ENCODE measurements around the gene PSME4. TPM values are rescaled to one million over a fixed set of nuclear protein-coding genes. Genes with fewer than 3 reads are reported as not detected.
A peak's percentile ranks its signal among the peaks of the same experiment; 100 is the strongest.
"Not testable (repeated sequence)": the region's sequence is repeated elsewhere in the genome, so short reads cannot be mapped to it uniquely, and the experiment has no call there.

The PSME4 gene
- total RNA-seq, 1 experiment from 2014 or later: 87.4 TPM

GRCh38 chr2:53933329-53933728 lies 37.5 kb downstream of the PSME4 start:
- Histone ChIP-seq H3T11ph (ENCODE audit: low read length) (no peak overlapping the region), H4K5ac (ENCODE audit: insufficient read length, low read depth, low read length) (no peak overlapping the region), H3K56ac (ENCODE audit: insufficient read length, low read depth, low read length) (no peak overlapping the region), H3K4ac (ENCODE audit: low read depth, low read length) (no peak overlapping the region), H4K8ac (replicated peaks; ENCODE audit: insufficient read length, low read depth, low read length) (no peak overlapping the region), H2BK12ac (ENCODE audit: insufficient read length, low read depth, low read length) (no peak overlapping the region), H3K27ac (ENCODE audit: insufficient read length, low read depth, low read length) (no peak overlapping the region), H3K18ac (ENCODE audit: insufficient read length, low read depth, low read length) (no peak overlapping the region), H4K20me1 (ENCODE audit: control insufficient read depth, insufficient read depth, insufficient read length) (no peaks in the 10 kb centered on the region), H3K79me1 (ENCODE audit: insufficient read depth, low read depth, low read length, poor library complexity, severe bottlenecking) (no peaks in the 10 kb centered on the region), H2AFZ (ENCODE audit: low read length) (no peak overlapping the region), H3K23me2 (ENCODE audit: insufficient read length, low read depth, low read length, poor library complexity, severe bottlenecking) (no peaks in the 10 kb centered on the region), H2BK20ac (ENCODE audit: low read depth, low read length, poor library complexity, severe bottlenecking) (no peak overlapping the region), H2BK15ac (ENCODE audit: low read depth, low read length) (no peak overlapping the region), H3K14ac (ENCODE audit: insufficient read depth, low read length) (no peak overlapping the region), H3K27me3 (ENCODE audit: insufficient read depth, low read length) (no peaks in the 10 kb centered on the region), H3K9ac (ENCODE audit: extremely low read depth, insufficient read length, low read length) (no peak overlapping the region), H3K9me3 (ENCODE audit: control insufficient read depth, low read depth, low read length) (no peaks in the 10 kb centered on the region), H2BK120ac (ENCODE audit: low read depth, low read length, poor library complexity, severe bottlenecking) (no peak overlapping the region), H2BK5ac (ENCODE audit: insufficient read length, low read length) (no peak overlapping the region), H3K4me1 (ENCODE audit: insufficient read depth, low read length) (no peaks in the 10 kb centered on the region), H3K4me2 (ENCODE audit: insufficient read depth, insufficient read length, low read length) (no peak overlapping the region), H2AK5ac (ENCODE audit: insufficient read length, low read length) (no peak overlapping the region), H3K79me2 (ENCODE audit: insufficient read depth, low read length) (no peaks in the 10 kb centered on the region), H3K23ac (ENCODE audit: insufficient read length, low read depth, low read length) (no peak overlapping the region), H4K91ac (ENCODE audit: insufficient read length, low read depth, low read length) (no peak overlapping the region)
- Mint-ChIP-seq H3K4me3 (no peak overlapping the region), H3K27me3 (ENCODE audit: low read depth) (no peaks in the 10 kb centered on the region), H3K27ac (peak overlapping the region in 2 of 3 experiments; percentile 49 to 50; a peak in 2 of 7 replicates), H3K9me3 (no peaks in the 10 kb centered on the region), H3K4me1 (no peaks in the 10 kb centered on the region), H3K36me3 (ENCODE audit: insufficient read depth in 1 of 3, low read depth in 3 of 3) (peaks cover 25 to 77% (median 47%) of the 10 kb centered on the region in 3 experiments; a peak in 6 of 7 replicates)
- no peak for TF ChIP-seq CTCF (conservative IDR thresholded peaks at IDR 0.05)
- WGBS (ENCODE audit: extremely low coverage, insufficient read length, low lambda C conversion rate): no CpG with 5 or more reads among the region's 8 CpGs
- DNase-seq: no peak

GRCh38 chr2:53926321-53926720 lies 44.5 kb downstream of the PSME4 start:
- H2BK5ac ChIP-seq (ENCODE audit: insufficient read length, low read length); H2BK12ac ChIP-seq (ENCODE audit: insufficient read length, low read depth, low read length); H3K4me3 Mint-ChIP-seq; H3K4me1 Mint-ChIP-seq; H4K20me1 ChIP-seq (ENCODE audit: control insufficient read depth, insufficient read depth, insufficient read length); H2BK15ac ChIP-seq (ENCODE audit: low read depth, low read length); H3K9me3 Mint-ChIP-seq; H4K5ac ChIP-seq (ENCODE audit: insufficient read length, low read depth, low read length); H3K4ac ChIP-seq (ENCODE audit: low read depth, low read length); H2BK120ac ChIP-seq (ENCODE audit: low read depth, low read length, poor library complexity, severe bottlenecking); H3K27ac Mint-ChIP-seq; H3K4me2 ChIP-seq (ENCODE audit: insufficient read depth, insufficient read length, low read length); H3K9ac ChIP-seq (ENCODE audit: extremely low read depth, insufficient read length, low read length); H2AK5ac ChIP-seq (ENCODE audit: insufficient read length, low read length); H3K23me2 ChIP-seq (ENCODE audit: insufficient read length, low read depth, low read length, poor library complexity, severe bottlenecking); H3K79me1 ChIP-seq (ENCODE audit: insufficient read depth, low read depth, low read length, poor library complexity, severe bottlenecking); H3K23ac ChIP-seq (ENCODE audit: insufficient read length, low read depth, low read length); H3K27ac ChIP-seq (ENCODE audit: insufficient read length, low read depth, low read length); DNase-seq; H3K14ac ChIP-seq (ENCODE audit: insufficient read depth, low read length); H3K18ac ChIP-seq (ENCODE audit: insufficient read length, low read depth, low read length); H4K91ac ChIP-seq (ENCODE audit: insufficient read length, low read depth, low read length); H2AFZ ChIP-seq (ENCODE audit: low read length); H3K56ac ChIP-seq (ENCODE audit: insufficient read length, low read depth, low read length); H3K27me3 ChIP-seq (ENCODE audit: insufficient read depth, low read length); H2BK20ac ChIP-seq (ENCODE audit: low read depth, low read length, poor library complexity, severe bottlenecking); H4K8ac ChIP-seq (replicated peaks; ENCODE audit: insufficient read length, low read depth, low read length); H3K27me3 Mint-ChIP-seq (ENCODE audit: low read depth); H3T11ph ChIP-seq (ENCODE audit: low read length); H3K9me3 ChIP-seq (ENCODE audit: control insufficient read depth, low read depth, low read length); H3K4me1 ChIP-seq (ENCODE audit: insufficient read depth, low read length); H3K79me2 ChIP-seq (ENCODE audit: insufficient read depth, low read length): not testable (repeated sequence)
- peaks cover 44 to 85% (median 66%) of the 10 kb centered on the region in 3 experiments for H3K36me3 Mint-ChIP-seq (ENCODE audit: insufficient read depth in 1 of 3, low read depth in 3 of 3)
- no CpG with 5 or more reads among the region's 8 CpGs for WGBS (ENCODE audit: extremely low coverage, insufficient read length, low lambda C conversion rate)
